Smooth muscle cell (in vitro differentiated cells): ENCODE results near the gene PIGN. TPM values are rescaled to one million over a fixed set of nuclear protein-coding genes. Genes with fewer than 3 reads are reported as not detected.

ENCODE experiments used
- DNase-seq: peaks from one replicate; lab custom pipeline; 2025; ENCODE audit not compliant: unreplicated experiment; lab: John Stamatoyannopoulos, UW
- H2AFZ ChIP-seq: fragments of 200-600 bp; sonication (generic); 2 replicates; pipeline ENCODE4 v1.6.0; 2016; ENCODE audit warnings: antibody characterized with exemption, low read depth, mild to moderate bottlenecking
- H3F3A ChIP-seq: fragments of 200-600 bp; sonication (generic); 2 replicates; pipeline ENCODE4 v1.6.0; 2017; ENCODE audit warnings: antibody characterized with exemption, low read depth
- H3K27ac ChIP-seq: fragments of 200-600 bp; sonication (generic); 2 replicates; pipeline ENCODE4 v1.5.1; 2016; ENCODE audit warnings: low read depth, mild to moderate bottlenecking
- H3K27me3 ChIP-seq: fragments of 200-600 bp; sonication (generic); 2 replicates; pipeline ENCODE4 v1.6.1; 2016; ENCODE audit warnings: low read depth, mild to moderate bottlenecking
- H3K36me3 ChIP-seq: fragments of 200-600 bp; sonication (generic); 2 replicates; pipeline ENCODE4 v1.5.1; 2016; ENCODE audit warnings: low read depth
- H3K4me1 ChIP-seq: fragments of 200-600 bp; sonication (generic); 2 replicates; pipeline ENCODE4 v1.5.1; 2016; ENCODE audit warnings: low read depth
- H3K4me2 ChIP-seq: fragments of 200-600 bp; sonication (generic); 2 replicates; pipeline ENCODE4 v1.6.0; 2016; ENCODE audit warnings: mild to moderate bottlenecking
- H3K4me3 ChIP-seq: fragments of 200-600 bp; sonication (generic); 2 replicates; pipeline ENCODE4 v1.5.1; 2016; ENCODE audit warnings: mild to moderate bottlenecking
- H3K79me2 ChIP-seq: fragments of 200-600 bp; sonication (generic); 2 replicates; pipeline ENCODE4 v1.6.0; 2016; ENCODE audit warnings: low read depth, mild to moderate bottlenecking
- H3K9ac ChIP-seq: fragments of 200-600 bp; sonication (generic); 2 replicates; pipeline ENCODE4 v1.6.0; 2016; ENCODE audit warnings: low read depth
- H3K9me3 ChIP-seq: fragments of 200-600 bp; sonication (generic); replicated peaks from 2 replicates; pipeline ENCODE4 v1.5.1; 2016; ENCODE audit warnings: low read depth
- H4K20me1 ChIP-seq: fragments of 200-600 bp; sonication (generic); 2 replicates; pipeline ENCODE4 v1.6.0; 2016; ENCODE audit warnings: low read depth
- CTCF ChIP-seq: fragments of 200-600 bp; sonication (generic); IDR thresholded peaks from 2 replicates; pipeline ENCODE4 v1.5.1; 2017; ENCODE audit warnings: borderline replicate concordance, mild to moderate bottlenecking, antibody characterized with exemption; ENCODE audit not compliant: insufficient read depth, poor library complexity, severe bottlenecking
- WGBS: methylation state at CpG from one replicate; pipeline ENCODE4 v1.1.7; 2016; ENCODE audit warnings: low lambda C conversion rate; 5-methylcytosine and 5-hydroxymethylcytosine counted together
- polyA plus RNA-seq: library from polyadenylated mRNA; unstranded; fragments of >200 nt; fragmentation: Nextera tagmentation; extraction: Ambion mirVana; gene quantifications from 2 replicates; pipeline ENCODE4 v1.2.1, GENCODE V29; 2016
- total RNA-seq: library from RNA; depleted of rRNA; stranded (reverse); fragments of >200 nt; gene quantifications from 2 replicates; pipeline ENCODE4 v1.2.3, GENCODE V29; 2014

Gene PIGN
- total and polyA plus RNA-seq, 2 experiments from 2014 or later: 14.3 to 31.8 TPM

GRCh38 chr18:62097698-62098097, 89.2 kb downstream of the PIGN start:
- H2AFZ ChIP-seq: no peak overlapping the region
- no peak overlapping the region for H3K27ac ChIP-seq
- WGBS: 79% methylated on average over 4 of the region's 4 CpGs
- H3K4me2 ChIP-seq: no peak overlapping the region
- H4K20me1 ChIP-seq: no peaks in the 10 kb centered on the region
- H3K9me3 ChIP-seq: peaks cover 6% of the 10 kb centered on the region
- peaks cover 11% of the 10 kb centered on the region for H3K36me3 ChIP-seq
- TF ChIP-seq CTCF: no peak
- H3F3A ChIP-seq: no peaks in the 10 kb centered on the region
- no peaks in the 10 kb centered on the region for H3K27me3 ChIP-seq
- H3K4me3 ChIP-seq: no peak overlapping the region
- no peaks in the 10 kb centered on the region for H3K79me2 ChIP-seq
- DNase-seq: no peak
- H3K9ac ChIP-seq: no peak overlapping the region
- no peaks in the 10 kb centered on the region for H3K4me1 ChIP-seq

DNA sequence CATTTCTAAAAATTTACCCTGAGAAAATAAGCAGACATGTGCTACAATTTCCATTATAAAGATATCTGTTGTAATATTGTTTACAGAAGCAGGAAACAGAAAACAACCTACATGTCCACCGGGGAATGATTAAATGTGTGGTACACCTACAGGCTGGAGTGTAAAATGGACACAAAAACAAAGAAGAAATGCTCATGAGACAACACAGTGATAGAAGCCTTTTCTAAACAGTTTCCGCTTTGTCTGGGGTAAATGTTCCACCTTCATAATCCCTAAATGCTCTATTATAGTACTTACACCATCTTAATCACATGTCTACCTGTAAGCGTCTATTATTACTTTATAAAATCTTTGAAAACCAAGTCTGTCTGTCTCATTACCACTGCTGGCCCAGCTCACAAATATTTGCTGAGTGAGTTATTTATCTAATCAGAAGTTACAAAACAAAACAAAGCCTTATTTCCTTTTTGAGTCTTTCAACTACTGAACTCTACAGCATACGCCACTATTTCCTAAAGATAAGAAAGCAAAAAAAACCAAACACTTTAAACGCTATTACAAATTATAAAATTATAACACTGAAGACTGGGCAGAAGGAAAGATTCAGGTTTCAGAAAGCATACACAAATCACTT, 95.3 kb downstream of the PIGN start:
- no peak overlapping the region for H3K27ac ChIP-seq
- no peak for TF ChIP-seq CTCF
- WGBS: 63% methylated on average over 5 of the region's 5 CpGs

GRCh38 chr18:62089174-62089573, 97.7 kb downstream of the PIGN start:
- no peaks in the 10 kb centered on the region for H3K79me2 ChIP-seq
- no peak overlapping the region for H2AFZ ChIP-seq
- no peaks in the 10 kb centered on the region for H3K9me3 ChIP-seq
- no peak overlapping the region for H3K27ac ChIP-seq
- no peak overlapping the region for H3K4me2 ChIP-seq
- H3K4me1 ChIP-seq: peaks cover 2% of the 10 kb centered on the region
- no peak overlapping the region for H3K9ac ChIP-seq
- no peak overlapping the region for H3K4me3 ChIP-seq
- TF ChIP-seq CTCF: no peak
- no peaks in the 10 kb centered on the region for H3K36me3 ChIP-seq
- no peaks in the 10 kb centered on the region for H3K27me3 ChIP-seq
- H4K20me1 ChIP-seq: no peaks in the 10 kb centered on the region
- no peaks in the 10 kb centered on the region for H3F3A ChIP-seq
- DNase-seq: no peak

More for the DNA sequence above, 95.3 kb downstream of the PIGN start:
- no peak overlapping the region for H3K4me3 ChIP-seq
- no peak overlapping the region for H3K4me2 ChIP-seq
- H3K9me3 ChIP-seq: no peaks in the 10 kb centered on the region
- H4K20me1 ChIP-seq: no peaks in the 10 kb centered on the region
- no peaks in the 10 kb centered on the region for H3F3A ChIP-seq
- no peaks in the 10 kb centered on the region for H3K79me2 ChIP-seq
- H3K27me3 ChIP-seq: no peaks in the 10 kb centered on the region
- H2AFZ ChIP-seq: peak overlapping the region; percentile 46
- no peaks in the 10 kb centered on the region for H3K36me3 ChIP-seq
- no peak for DNase-seq
- H3K9ac ChIP-seq: no peak overlapping the region
- H3K4me1 ChIP-seq: no peaks in the 10 kb centered on the region

DNA sequence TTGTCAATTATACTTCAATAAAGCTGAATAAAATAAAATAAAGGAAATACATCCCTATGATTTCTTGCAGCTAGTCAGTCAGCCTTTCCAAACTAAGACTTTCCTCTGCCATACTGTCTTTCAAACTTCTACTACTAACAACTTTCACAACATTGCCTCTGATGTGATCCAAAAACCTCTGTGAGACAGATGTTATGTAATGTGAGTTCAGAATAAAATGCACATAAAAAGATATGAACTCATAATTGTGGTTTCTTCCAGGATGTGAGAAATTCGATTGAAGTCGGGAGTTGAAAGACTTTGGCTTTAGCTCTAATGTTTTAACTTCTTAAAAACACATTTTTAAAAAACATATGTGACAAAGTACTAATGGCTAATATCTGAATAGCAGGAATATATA, 98.7 kb downstream of the PIGN start:
- no peak overlapping the region for H2AFZ ChIP-seq
- H3K79me2 ChIP-seq: no peaks in the 10 kb centered on the region
- no peaks in the 10 kb centered on the region for H3F3A ChIP-seq
- H3K9ac ChIP-seq: no peak overlapping the region
- DNase-seq: no peak
- no peaks in the 10 kb centered on the region for H3K27me3 ChIP-seq
- no peak overlapping the region for H3K27ac ChIP-seq
- 64% methylated on average over 2 of the region's 2 CpGs for WGBS
- H4K20me1 ChIP-seq: no peaks in the 10 kb centered on the region
- no peaks in the 10 kb centered on the region for H3K36me3 ChIP-seq
- peaks cover 4% of the 10 kb centered on the region for H3K4me1 ChIP-seq
- H3K4me2 ChIP-seq: no peak overlapping the region
- no peak overlapping the region for H3K4me3 ChIP-seq
- no peak for TF ChIP-seq CTCF
- no peaks in the 10 kb centered on the region for H3K9me3 ChIP-seq
